SIG-M5 (cell line): ENCODE results near the gene TUT1.
"Not testable (repeated sequence)": the region's sequence is repeated elsewhere in the genome, so short reads cannot be mapped to it uniquely, and the experiment has no call there.

Experiments used
- DNase-seq: peaks from one replicate; lab custom pipeline; 2025; lab: John Stamatoyannopoulos, UW

Gene TUT1

GRCh38 chr11:62603776-62604299 lies 12.5 kb upstream of the TUT1 start:
- no peak for DNase-seq

- no peak for DNase-seq
These were observed 11.7 kb upstream of the TUT1 start for GRCh38 chr11:62603072-62603408.

- DNase-seq = no peak
These were observed 11.1 kb upstream of the TUT1 start for GRCh38 chr11:62602141-62603071.

- peak; percentile 80 for DNase-seq
These were observed 10.2 kb upstream of the TUT1 start, which contains the start of gene MTA2 for GRCh38 chr11:62601372-62602140. MTA2 (minus strand) TSS chr11:62601865; CDS start chr11:62601450, 415 bp downstream.

- no peak for DNase-seq
These were observed 9.7 kb upstream of the TUT1 start for GRCh38 chr11:62601122-62601371.

GRCh38 chr11:62600367-62601121 lies 9.2 kb upstream of the TUT1 start:
- DNase-seq = no peak

- DNase-seq = no peak
These were observed 8.6 kb upstream of the TUT1 start for GRCh38 chr11:62599901-62600300.

GRCh38 chr11:62599069-62599696 lies 7.9 kb upstream of the TUT1 start:
- peak; percentile 89 for DNase-seq

GRCh38 chr11:62595124-62595523 lies 3.8 kb upstream of the TUT1 start:
- no peak for DNase-seq

- DNase-seq = peak; percentile 52
These were observed 2.2 kb upstream of the TUT1 start for GRCh38 chr11:62593434-62594044.

- no peak for DNase-seq
These were observed 1.7 kb upstream of the TUT1 start for GRCh38 chr11:62592989-62593421.

GRCh38 chr11:62592146-62592815 lies 958 bp upstream of the TUT1 start:
- DNase-seq = no peak

GRCh38 chr11:62588966-62589637 lies 2.2 kb downstream of the TUT1 start:
- no peak for DNase-seq

GRCh38 chr11:62585356-62585755 lies 6.0 kb downstream of the TUT1 start:
- not testable (repeated sequence) for DNase-seq

GRCh38 chr11:62581735-62582134 lies 9.6 kb downstream of the TUT1 start:
- not testable (repeated sequence) for DNase-seq

GRCh38 chr11:62580959-62581715 lies 10.2 kb downstream of the TUT1 start:
- DNase-seq = no peak

GRCh38 chr11:62579252-62579651 lies 12.1 kb downstream of the TUT1 start:
- no peak for DNase-seq

GRCh38 chr11:62578541-62578940 lies 12.8 kb downstream of the TUT1 start:
- DNase-seq = no peak

GRCh38 chr11:62577046-62577714 lies 14.1 kb downstream of the TUT1 start:
- DNase-seq = no peak
